Lower lobe of right lung (tissue), 2 donors: ENCODE results near the gene MACF1. TPM values are rescaled to one million over a fixed set of nuclear protein-coding genes. Genes with fewer than 3 reads are reported as not detected.

Experiments
- ATAC-seq, 2 donors: fragments of 200-7000 bp; cut with Tn5 transposase; one replicate each; pipeline ENCODE4 v1.9.1; 2020 to 2022; ENCODE audit warnings: mild to moderate bottlenecking in 2 of 2, moderate library complexity in 2 of 2
- DNase-seq: peaks from one replicate; pipeline ENCODE4 v3.0.0-alpha.2; 2020
- H3K27ac ChIP-seq: fragments of 200-600 bp; one replicate; pipeline ENCODE4 v1.8.0; 2022
- H3K27me3 ChIP-seq: fragments of 200-600 bp; one replicate; pipeline ENCODE4 v1.8.0; 2022; ENCODE audit warnings: low read depth
- H3K36me3 ChIP-seq: fragments of 200-600 bp; one replicate; pipeline ENCODE4 v1.8.0; 2022; ENCODE audit warnings: mild to moderate bottlenecking
- H3K4me1 ChIP-seq: fragments of 200-600 bp; one replicate; pipeline ENCODE4 v1.8.0; 2022
- H3K4me3 ChIP-seq: fragments of 200-600 bp; one replicate; pipeline ENCODE4 v1.8.0; 2022; ENCODE audit warnings: mild to moderate bottlenecking
- H3K9me3 ChIP-seq: fragments of 200-600 bp; one replicate; pipeline ENCODE4 v1.8.0; 2022
- intact Hi-C: fragments of 100-400 bp; cut with DNase I; formaldehyde crosslinking; loops from one replicate; pipeline ENCODE4 v1.11.0; 2022
- total RNA-seq: library from RNA; stranded (reverse); fragmentation: NEBNext Ultra II Directional; extraction: Animal tissue kit (Norgen Biotek cat#: 25700); gene quantifications from one replicate; pipeline ENCODE4 v1.2.1, GENCODE V29; 2021
- TF ChIP-seq, protein P1 (sequence below): fragments of 200-600 bp; IDR thresholded peaks from one replicate; pipeline ENCODE4 v1.8.0; 2022; ENCODE audit warnings: antibody characterized with exemption, mild to moderate bottlenecking
- donor health status: DM: no; HTN: yes; CAD: no; lungs with severe emphysema.

The MACF1 gene
- total RNA-seq, 1 donor from 2014 or later, result 506 TPM

- H3K36me3 ChIP-seq, result no peaks in the 10 kb centered on the region
- no peak for DNase-seq
- H3K4me3 ChIP-seq, result peak overlapping the region; percentile 2
- peak; percentile 85 to 90 for ATAC-seq
- intact Hi-C loops, result no loop called here
- peaks cover 66% of the 10 kb centered on the region for H3K4me1 ChIP-seq
- TF ChIP-seq, protein P1, sequence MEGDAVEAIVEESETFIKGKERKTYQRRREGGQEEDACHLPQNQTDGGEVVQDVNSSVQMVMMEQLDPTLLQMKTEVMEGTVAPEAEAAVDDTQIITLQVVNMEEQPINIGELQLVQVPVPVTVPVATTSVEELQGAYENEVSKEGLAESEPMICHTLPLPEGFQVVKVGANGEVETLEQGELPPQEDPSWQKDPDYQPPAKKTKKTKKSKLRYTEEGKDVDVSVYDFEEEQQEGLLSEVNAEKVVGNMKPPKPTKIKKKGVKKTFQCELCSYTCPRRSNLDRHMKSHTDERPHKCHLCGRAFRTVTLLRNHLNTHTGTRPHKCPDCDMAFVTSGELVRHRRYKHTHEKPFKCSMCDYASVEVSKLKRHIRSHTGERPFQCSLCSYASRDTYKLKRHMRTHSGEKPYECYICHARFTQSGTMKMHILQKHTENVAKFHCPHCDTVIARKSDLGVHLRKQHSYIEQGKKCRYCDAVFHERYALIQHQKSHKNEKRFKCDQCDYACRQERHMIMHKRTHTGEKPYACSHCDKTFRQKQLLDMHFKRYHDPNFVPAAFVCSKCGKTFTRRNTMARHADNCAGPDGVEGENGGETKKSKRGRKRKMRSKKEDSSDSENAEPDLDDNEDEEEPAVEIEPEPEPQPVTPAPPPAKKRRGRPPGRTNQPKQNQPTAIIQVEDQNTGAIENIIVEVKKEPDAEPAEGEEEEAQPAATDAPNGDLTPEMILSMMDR, result no peak
- H3K27ac ChIP-seq, result peak overlapping the region; percentile 39
- H3K27me3 ChIP-seq, result no peaks in the 10 kb centered on the region
- H3K9me3 ChIP-seq, result no peaks in the 10 kb centered on the region
These were observed 36.8 kb upstream of the MACF1 start for GRCh38 chr1:39167632-39168209.

DNA sequence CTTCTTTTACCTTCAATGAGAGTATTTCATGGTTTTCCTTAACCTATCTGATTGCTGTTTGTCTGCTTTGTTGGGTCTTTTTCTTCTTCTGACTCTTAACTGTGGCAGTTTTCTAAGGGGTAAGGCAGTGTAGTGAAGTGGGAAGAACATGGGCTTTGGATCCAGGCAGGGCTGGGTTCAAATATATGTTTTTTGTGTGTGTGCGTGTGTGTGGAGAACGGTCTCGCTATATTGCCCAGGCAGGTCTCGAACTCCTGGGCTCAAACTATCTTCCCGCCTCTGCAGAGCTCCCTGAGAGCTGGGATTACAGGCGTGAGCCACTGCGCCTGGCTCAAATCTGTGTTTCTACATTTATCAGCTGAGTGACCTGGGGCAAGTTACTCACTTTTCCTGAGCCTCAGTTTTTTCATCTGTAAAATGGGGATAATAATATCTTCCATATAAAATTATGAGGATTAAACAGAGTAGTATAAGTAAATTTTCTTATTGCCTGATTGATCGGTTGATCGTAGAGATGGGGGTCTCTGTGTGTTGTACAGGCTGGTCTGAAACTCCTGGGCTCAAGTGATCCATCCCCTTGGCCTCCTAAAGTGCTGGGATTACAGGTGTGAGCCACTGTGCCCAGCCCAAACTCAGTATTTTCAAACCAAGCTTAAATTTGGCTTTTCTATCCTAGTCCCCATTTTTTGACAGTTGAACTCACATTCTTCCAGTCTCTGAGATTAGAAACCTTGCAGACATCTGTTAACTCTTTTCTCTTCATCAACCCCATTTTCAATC, 36.0 kb upstream of the MACF1 start:
- no peaks in the 10 kb centered on the region for H3K27me3 ChIP-seq
- no peak overlapping the region for H3K4me3 ChIP-seq
- ATAC-seq (no peak), DNase-seq (no peak)
- TF ChIP-seq, protein P1, result no peak
- intact Hi-C loops, result no loop called here
- H3K4me1 ChIP-seq, result peaks cover 74% of the 10 kb centered on the region
- no peak overlapping the region for H3K27ac ChIP-seq
- H3K36me3 ChIP-seq, result no peaks in the 10 kb centered on the region
- no peaks in the 10 kb centered on the region for H3K9me3 ChIP-seq

DNA sequence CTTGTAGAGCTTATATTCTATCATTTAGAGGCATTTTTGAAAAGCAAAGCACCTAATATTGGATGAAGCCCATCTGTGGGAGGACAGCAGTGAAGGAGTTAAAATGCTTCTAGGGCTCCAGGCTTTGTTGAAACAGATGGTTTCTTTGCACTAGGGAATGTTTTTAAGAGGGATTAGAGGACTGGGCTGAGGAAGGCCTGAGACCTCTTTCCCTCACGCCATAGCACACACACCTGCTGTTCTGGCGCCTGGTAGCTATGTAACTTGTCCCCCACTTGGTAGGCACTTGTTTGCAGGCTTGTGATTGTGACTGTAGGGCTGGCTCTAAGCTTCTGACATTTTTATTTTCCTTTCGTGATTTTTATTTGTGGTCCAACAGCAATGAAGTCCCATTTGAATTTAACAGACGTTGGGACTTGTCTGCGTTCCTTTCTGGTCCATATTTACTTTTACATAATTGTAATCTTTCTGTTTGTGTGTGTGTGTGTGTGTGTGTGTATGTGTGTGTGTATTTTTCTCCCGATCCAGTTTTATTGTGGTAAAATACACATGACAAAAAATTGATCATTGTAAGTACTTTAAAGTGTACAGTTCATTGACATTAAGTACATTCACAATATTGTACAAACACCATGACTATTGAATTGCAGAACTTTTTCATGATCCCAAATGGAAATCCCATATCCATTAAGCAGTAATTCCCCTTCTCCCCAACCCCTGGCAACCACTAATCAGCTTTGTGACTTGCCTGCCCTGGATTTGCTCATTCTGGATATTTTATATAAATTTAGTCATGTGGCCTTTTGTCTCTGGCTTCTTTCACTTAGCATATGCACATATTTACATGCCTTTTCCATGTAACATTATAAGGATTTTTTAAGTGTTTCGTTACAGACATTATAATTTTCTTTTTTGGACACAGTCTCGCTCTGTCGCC, 33.5 kb upstream of the MACF1 start:
- no peak for DNase-seq
- Histone ChIP-seq H3K4me1 (peaks cover 74% of the 10 kb centered on the region), H3K4me3 (no peak overlapping the region), H3K9me3 (no peaks in the 10 kb centered on the region), H3K27ac (peak overlapping the region; percentile 46), H3K27me3 (no peaks in the 10 kb centered on the region), H3K36me3 (no peaks in the 10 kb centered on the region)
- ATAC-seq, result peak; percentile 49 to 62
- intact Hi-C loops, result no loop called here
- TF ChIP-seq, protein P1, result no peak

DNA sequence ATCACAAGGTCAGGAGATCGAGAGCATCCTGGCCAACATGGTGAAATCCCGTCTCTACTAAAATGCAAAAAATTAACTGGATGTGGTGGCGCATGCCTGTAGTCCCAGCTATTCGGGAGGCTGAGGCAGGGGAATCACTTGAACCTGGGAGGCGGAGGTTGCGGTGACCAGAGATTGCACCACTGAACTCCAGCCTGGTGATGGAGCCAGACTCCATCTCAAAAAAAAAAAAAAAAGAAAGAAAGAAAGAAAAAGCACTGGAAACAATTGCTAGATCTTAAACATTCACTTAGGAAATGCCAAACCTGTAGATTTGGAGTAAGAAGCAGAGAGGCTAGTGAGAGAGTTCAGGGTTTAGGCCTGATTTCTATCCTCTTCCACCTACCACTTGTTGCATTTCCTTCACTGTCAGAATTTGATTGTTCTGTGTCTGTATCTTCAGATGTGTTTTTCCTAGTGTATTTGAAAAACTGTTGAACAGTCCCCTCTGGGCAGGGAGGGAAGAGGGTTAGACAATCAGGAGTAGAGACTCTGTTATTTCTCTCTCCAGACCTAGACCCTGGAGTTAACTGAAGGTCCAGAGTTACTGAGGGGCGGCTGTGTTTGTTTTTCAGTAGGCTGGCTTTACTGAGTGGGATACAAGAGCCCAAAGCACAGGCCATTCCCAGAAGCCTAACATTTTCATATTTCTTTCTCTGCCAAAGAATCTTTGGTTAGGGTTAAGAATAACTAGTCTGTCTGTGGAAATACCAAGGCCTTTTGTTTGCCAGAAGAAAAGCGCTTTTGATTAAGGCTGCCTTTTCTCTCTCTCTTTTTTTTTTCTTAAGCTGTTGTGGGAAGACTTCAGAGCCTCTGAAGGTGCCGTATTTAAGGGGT, 31.1 kb upstream of the MACF1 start:
- TF ChIP-seq, protein P1, result no peak
- H3K27ac ChIP-seq, result peak overlapping the region; percentile 42
- H3K4me1 ChIP-seq, result peaks cover 81% of the 10 kb centered on the region
- H3K36me3 ChIP-seq, result no peaks in the 10 kb centered on the region
- intact Hi-C loops, result no loop called here
- no peak for ATAC-seq
- DNase-seq, result no peak
- H3K9me3 ChIP-seq, result no peaks in the 10 kb centered on the region
- H3K4me3 ChIP-seq, result no peak overlapping the region
- no peaks in the 10 kb centered on the region for H3K27me3 ChIP-seq

- ATAC-seq (no peak), DNase-seq (no peak)
- Histone ChIP-seq H3K36me3 (no peaks in the 10 kb centered on the region), H3K27me3 (no peaks in the 10 kb centered on the region), H3K4me3 (no peak overlapping the region), H3K27ac (peak overlapping the region; percentile 42), H3K4me1 (peaks cover 81% of the 10 kb centered on the region), H3K9me3 (no peaks in the 10 kb centered on the region)
- intact Hi-C loops, result no loop called here
- TF ChIP-seq, protein P1, result no peak
These were observed 30.5 kb upstream of the MACF1 start for GRCh38 chr1:39173995-39174380.
